ENCODE measurements around the gene WDFY1.

WDFY1 gene, protein sequence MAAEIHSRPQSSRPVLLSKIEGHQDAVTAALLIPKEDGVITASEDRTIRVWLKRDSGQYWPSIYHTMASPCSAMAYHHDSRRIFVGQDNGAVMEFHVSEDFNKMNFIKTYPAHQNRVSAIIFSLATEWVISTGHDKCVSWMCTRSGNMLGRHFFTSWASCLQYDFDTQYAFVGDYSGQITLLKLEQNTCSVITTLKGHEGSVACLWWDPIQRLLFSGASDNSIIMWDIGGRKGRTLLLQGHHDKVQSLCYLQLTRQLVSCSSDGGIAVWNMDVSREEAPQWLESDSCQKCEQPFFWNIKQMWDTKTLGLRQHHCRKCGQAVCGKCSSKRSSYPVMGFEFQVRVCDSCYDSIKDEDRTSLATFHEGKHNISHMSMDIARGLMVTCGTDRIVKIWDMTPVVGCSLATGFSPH

GRCh38 chr2:223944703-223945531 lies at the start of gene WDFY1:
TSS of gene WDFY1 (minus strand) at chr2:223945335. CDS start at chr2:223945284, 51 bp downstream.
- TF ChIP-seq POLR2A (IDR thresholded peaks at IDR 0.05; ENCODE audit: low read depth, low read length), result peak; percentile 98
- DNase-seq (ENCODE audit: insufficient read length, low spot score) (peak; percentile 83), FAIRE-seq (no peak)

DNA sequence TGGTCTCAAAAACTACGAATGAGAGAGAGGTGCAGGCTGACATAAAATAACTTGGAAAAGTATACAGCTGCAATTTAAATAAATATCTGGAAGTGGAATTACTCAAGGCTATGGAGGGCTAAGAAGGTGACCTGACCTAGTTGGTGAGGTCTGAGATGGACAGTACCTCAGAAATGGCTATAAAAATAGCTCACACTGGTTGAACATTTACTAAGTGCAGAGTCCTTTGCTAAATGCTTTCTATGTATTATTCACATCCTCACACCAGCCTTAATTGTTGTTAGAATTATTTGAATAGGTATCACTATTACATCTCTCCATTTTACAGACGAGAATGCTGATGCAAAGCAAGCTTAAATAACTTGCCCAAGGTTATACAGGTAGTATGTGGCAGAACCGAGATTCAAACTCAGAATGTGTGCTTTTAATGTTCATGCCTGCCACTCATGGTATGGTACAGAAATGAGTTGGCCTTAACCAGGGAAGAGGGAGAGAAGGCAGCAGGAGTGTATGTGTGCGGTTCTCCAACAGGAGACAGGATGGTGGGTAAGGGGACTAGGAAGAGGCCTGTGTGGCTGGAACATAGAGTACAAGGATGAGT lies 49.5 kb upstream of the WDFY1 start:
- TF ChIP-seq POLR2A (IDR thresholded peaks at IDR 0.05; ENCODE audit: low read depth, low read length), result no peak
- FAIRE-seq (no peak), DNase-seq (ENCODE audit: insufficient read length, low spot score) (no peak)

- TF ChIP-seq POLR2A (IDR thresholded peaks at IDR 0.05; ENCODE audit: low read depth, low read length), result no peak
- peak; percentile 56 for DNase-seq (ENCODE audit: insufficient read length, low spot score)
- FAIRE-seq, result peak; percentile 90
Measured at GRCh38 chr2:223993634-223994232, 48.6 kb upstream of the WDFY1 start.

- TF ChIP-seq POLR2A (IDR thresholded peaks at IDR 0.05; ENCODE audit: low read depth, low read length), result no peak
- no peak for FAIRE-seq
- no peak for DNase-seq (ENCODE audit: insufficient read length, low spot score)
Measured at GRCh38 chr2:223991611-223992010, 46.5 kb upstream of the WDFY1 start.

DNA sequence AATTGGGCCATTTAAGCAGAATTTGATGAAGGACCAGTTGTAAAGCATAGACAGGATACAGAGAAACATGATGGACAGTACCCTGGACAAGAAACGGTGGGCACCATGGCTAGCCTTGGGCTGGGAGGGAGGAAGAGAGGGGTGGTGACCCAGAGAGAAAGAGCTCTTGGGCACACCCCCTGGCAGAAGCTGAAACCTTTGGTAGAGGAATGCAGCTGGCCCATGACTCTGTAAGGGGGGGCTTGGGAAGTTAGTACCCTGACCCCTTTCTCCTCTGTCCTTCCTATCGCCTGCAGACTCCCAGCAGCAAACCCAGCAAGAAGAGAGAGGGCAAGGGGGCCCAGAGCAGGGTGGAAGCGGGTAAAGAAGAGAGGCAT lies 44.7 kb upstream of the WDFY1 start:
- no peak for DNase-seq (ENCODE audit: insufficient read length, low spot score)
- FAIRE-seq, result no peak
- TF ChIP-seq POLR2A (IDR thresholded peaks at IDR 0.05; ENCODE audit: low read depth, low read length), result no peak

GRCh38 chr2:223989206-223989855 lies 44.2 kb upstream of the WDFY1 start:
- TF ChIP-seq POLR2A (IDR thresholded peaks at IDR 0.05; ENCODE audit: low read depth, low read length), result no peak
- no peak for DNase-seq (ENCODE audit: insufficient read length, low spot score)
- FAIRE-seq, result no peak

DNA sequence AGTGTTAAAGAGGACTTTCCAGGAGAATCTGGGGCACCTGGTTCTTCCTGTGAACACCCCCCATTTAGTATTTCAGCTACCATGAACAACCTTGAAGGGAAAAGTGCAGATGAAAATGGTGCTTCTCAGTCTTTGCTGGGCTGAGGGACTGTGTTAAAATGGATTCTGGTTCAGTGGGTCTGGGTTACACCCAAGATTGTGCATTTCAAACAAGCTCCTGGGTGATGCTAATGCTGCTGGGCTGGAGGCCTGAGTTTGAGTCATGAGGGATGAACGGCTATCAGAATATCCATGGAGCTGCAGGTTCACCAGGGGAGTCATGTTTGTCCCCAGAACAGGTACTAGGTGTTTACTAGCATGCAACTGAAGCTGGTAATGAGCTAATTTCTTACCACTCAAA lies 36.1 kb upstream of the WDFY1 start:
- FAIRE-seq (no peak), DNase-seq (ENCODE audit: insufficient read length, low spot score) (no peak)
- TF ChIP-seq POLR2A (IDR thresholded peaks at IDR 0.05; ENCODE audit: low read depth, low read length), result no peak

DNA sequence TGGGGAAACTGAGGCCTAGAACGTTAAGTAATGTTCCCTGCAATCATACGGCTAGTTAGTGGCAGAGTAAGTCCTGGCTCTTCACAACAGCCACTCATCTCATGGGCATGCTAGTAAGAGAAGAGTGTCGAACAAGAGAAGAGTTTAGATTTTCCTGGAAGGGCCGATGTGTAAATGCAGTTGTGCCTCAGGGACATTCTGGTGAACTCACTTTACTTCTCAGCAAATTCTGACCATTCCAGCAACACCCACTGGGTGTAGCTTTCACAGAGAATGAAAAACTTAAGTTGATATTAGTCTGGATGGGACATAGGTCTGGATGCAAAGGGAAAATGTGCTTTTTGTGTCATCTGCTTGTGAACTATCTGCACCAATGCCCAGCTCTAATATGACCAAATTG lies 35.7 kb upstream of the WDFY1 start:
- DNase-seq (ENCODE audit: insufficient read length, low spot score), result no peak
- TF ChIP-seq POLR2A (IDR thresholded peaks at IDR 0.05; ENCODE audit: low read depth, low read length), result no peak
- no peak for FAIRE-seq

GRCh38 chr2:223980397-223980735 lies 35.2 kb upstream of the WDFY1 start:
- FAIRE-seq, result no peak
- TF ChIP-seq POLR2A (IDR thresholded peaks at IDR 0.05; ENCODE audit: low read depth, low read length), result no peak
- no peak for DNase-seq (ENCODE audit: insufficient read length, low spot score)

DNA sequence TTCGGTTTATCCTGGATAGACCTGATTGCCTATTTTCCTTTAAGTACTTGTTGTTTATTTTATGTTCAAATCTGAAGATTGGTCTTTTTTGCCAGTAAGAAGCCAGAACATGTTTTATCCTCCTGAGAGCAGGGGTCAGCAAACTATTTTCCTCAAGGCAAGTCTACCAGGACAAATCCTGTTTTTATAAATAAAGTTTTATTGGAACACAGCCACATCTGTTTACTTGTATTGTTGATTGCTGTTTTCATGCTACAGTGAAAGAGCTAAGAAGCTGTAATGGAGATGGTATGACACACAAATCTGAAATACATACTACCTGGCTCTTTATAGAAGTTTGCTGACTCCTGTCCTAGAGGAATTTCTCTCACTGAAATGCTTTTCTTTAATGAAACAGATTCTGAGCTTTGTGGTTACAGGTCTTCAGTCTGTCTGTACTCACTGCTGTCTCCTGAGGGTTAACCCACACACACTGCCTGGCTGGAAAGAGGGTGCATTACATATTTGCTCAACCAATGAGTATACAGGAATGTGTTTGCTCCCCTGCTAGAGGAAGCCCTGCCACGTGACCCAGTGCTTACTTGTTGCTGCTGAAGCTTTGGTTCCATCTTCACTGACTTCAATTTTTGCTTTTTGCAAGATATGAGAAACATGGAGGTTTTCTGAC lies 34.7 kb upstream of the WDFY1 start:
- FAIRE-seq (no peak), DNase-seq (ENCODE audit: insufficient read length, low spot score) (no peak)
- no peak for TF ChIP-seq POLR2A (IDR thresholded peaks at IDR 0.05; ENCODE audit: low read depth, low read length)

DNA sequence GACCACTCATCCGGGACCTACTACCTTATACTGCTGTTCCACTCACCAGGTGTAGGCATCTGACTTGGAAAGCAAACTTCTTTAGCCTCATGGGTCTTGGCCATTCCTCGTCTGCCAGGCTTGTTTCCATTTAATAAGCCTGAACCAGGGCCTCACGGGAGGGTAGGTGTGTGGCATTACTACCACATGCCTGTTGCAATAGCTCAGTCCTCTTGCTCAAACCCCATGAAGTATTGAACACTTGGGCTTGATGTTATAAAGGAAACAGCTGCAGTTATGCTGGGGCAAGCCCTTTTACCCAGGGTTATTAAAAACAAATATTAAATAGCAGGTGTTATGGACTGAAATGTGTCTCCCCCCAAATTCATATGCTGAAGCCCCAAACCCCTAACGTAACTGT lies 33.3 kb upstream of the WDFY1 start:
- DNase-seq (ENCODE audit: insufficient read length, low spot score), result no peak
- no peak for TF ChIP-seq POLR2A (IDR thresholded peaks at IDR 0.05; ENCODE audit: low read depth, low read length)
- no peak for FAIRE-seq

DNA sequence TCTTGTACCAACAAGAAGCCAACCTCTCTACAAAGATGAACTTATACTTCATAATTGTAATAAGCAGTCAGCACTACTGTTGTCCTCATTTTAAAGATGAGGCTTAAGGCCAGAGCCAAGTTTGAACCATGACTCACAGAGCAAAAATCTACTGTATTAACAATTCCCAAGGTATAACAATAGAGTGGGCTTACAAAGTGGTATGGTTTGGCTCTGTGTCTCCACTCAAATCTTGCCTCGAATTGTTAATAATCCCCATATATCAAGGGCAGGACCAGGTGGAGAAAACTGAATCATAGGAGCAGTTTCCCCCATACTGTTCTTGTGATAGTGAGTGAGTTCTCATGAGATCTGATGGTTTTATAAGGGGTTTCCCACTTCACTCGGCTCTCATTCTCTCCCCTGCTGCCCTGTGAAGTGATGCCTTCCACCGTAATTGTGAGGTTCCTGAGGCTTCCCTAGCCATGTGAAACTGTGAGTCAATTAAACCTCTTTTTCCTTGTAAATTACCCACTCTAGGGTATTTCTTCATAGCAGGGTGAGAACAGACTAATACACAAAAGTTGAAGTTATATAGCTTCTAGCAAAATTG lies 31.6 kb upstream of the WDFY1 start:
- DNase-seq (ENCODE audit: insufficient read length, low spot score) (no peak), FAIRE-seq (no peak)
- TF ChIP-seq POLR2A (IDR thresholded peaks at IDR 0.05; ENCODE audit: low read depth, low read length), result no peak

DNA sequence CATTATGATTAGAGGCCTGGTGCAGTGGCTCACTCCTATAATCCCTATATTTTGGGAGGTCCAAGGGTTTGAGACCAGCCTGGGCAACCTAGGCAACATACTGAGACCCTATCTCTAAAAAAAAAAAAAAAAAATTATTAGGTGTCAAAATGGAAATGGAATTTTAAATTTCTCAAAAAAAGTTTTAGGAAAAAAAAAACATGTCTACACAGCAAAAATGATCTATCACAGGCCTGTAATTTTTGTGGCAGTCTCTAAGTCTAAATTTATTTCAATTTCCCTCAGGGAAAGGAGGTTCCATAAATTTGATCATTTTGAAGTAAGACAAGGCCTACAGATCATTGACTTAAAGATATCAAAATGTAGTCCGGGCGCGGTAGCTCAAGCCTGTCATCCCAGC lies 28.5 kb upstream of the WDFY1 start:
- FAIRE-seq, result no peak
- DNase-seq (ENCODE audit: insufficient read length, low spot score), result no peak
- TF ChIP-seq POLR2A (IDR thresholded peaks at IDR 0.05; ENCODE audit: low read depth, low read length), result no peak
